Esophagus (tissue), 2 donors: ENCODE results near the gene COA1. TPM values are rescaled to one million over a fixed set of nuclear protein-coding genes. Genes with fewer than 3 reads are reported as not detected.

Source experiments
- H3K27ac ChIP-seq, 2 donors: one replicate each; pipeline ENCODE4 v1.5.1; 2013; ENCODE audit warnings: low read depth in 2 of 2, mild to moderate bottlenecking in 2 of 2, inconsistent platforms in 1 of 2, low read length in 1 of 2, moderate library complexity in 1 of 2
- H3K27me3 ChIP-seq, 2 donors: one replicate each; pipeline ENCODE4 v1.6.1; 2013; ENCODE audit warnings: low read length in 2 of 2, control low read depth in 1 of 2, mild to moderate bottlenecking in 1 of 2; ENCODE audit not compliant: insufficient read depth in 2 of 2, control insufficient read depth in 1 of 2
- H3K36me3 ChIP-seq, 2 donors: one replicate each; pipeline ENCODE4 v1.6.1; 2013; ENCODE audit warnings: low read length in 1 of 2; ENCODE audit not compliant: control insufficient read depth in 2 of 2, insufficient read depth in 2 of 2
- H3K4me1 ChIP-seq, 2 donors: one replicate each; pipeline ENCODE4 v1.6.1; 2013; ENCODE audit warnings: low read length in 1 of 2; ENCODE audit not compliant: control insufficient read depth in 2 of 2, insufficient read depth in 2 of 2
- H3K4me3 ChIP-seq, 2 donors: one replicate each; pipeline ENCODE4 v1.5.1; 2013; ENCODE audit warnings: low read length in 2 of 2, mild to moderate bottlenecking in 2 of 2, low read depth in 1 of 2, moderate library complexity in 1 of 2
- H3K9me3 ChIP-seq, 2 donors: one replicate each; pipeline ENCODE4 v1.6.1; 2013; ENCODE audit warnings: mild to moderate bottlenecking in 2 of 2, low read depth in 1 of 2, low read length in 1 of 2, moderate library complexity in 1 of 2; ENCODE audit not compliant: control insufficient read depth in 2 of 2, insufficient read depth in 1 of 2
- WGBS, 2 donors: extraction: QIAGEN DNeasy Blood & Tissue Kit; methylation state at CpG; one replicate each; pipeline ENCODE4 v1.1.7; 2013; 5-methylcytosine and 5-hydroxymethylcytosine counted together
- polyA plus RNA-seq, 2 donors: library from polyadenylated mRNA; stranded (reverse); fragments of 200-250 nt; gene quantifications; one replicate each; pipeline ENCODE4 v1.2.3, GENCODE V29; 2013
- donor health status: healthy with polysubstance abuse.
- donor health status: Bipolar disorder and iron deficiency.

Gene COA1
- polyA plus RNA-seq, 2 donors, result 24.2 to 32.3 TPM

- WGBS, 2 donors, result 75 to 78% methylated on average over 9 of the region's 9 CpGs
- peak overlapping the region; percentile 11 to 35 for H3K27ac ChIP-seq
Measured at GRCh38 chr7:43768201-43768886, 39.0 kb upstream of the COA1 start.

GRCh38 chr7:43767311-43767710, 38.0 kb upstream of the COA1 start:
- Histone ChIP-seq H3K4me3 (no peak overlapping the region), H3K9me3 (no peaks in the 10 kb centered on the region), H3K27ac (no peak overlapping the region), H3K4me1 (peaks cover 3 to 9% of the 10 kb centered on the region in 2 donors), H3K36me3 (peaks cover 2 to 13% of the 10 kb centered on the region in 2 donors), H3K27me3 (no peaks in the 10 kb centered on the region)
- WGBS, 2 donors, result 88 to 91% methylated on average over 8 of the region's 8 CpGs

More at GRCh38 chr7:43768201-43768886, 39.0 kb upstream of the COA1 start:
- Histone ChIP-seq H3K4me1 (peaks cover 0 to 3% of the 10 kb centered on the region in 2 donors), H3K36me3 (peaks cover 2 to 10% of the 10 kb centered on the region in 2 donors), H3K4me3 (no peak overlapping the region), H3K9me3 (no peaks in the 10 kb centered on the region), H3K27me3 (no peaks in the 10 kb centered on the region)

GRCh38 chr7:43766564-43766963, 37.2 kb upstream of the COA1 start:
- 86% methylated on average over 8 of the region's 8 CpGs for WGBS, 2 donors
- Histone ChIP-seq H3K27ac (no peak overlapping the region), H3K36me3 (peaks cover 0 to 7% of the 10 kb centered on the region in 2 donors), H3K9me3 (no peaks in the 10 kb centered on the region), H3K4me3 (no peak overlapping the region), H3K27me3 (no peaks in the 10 kb centered on the region), H3K4me1 (peaks cover 3 to 12% of the 10 kb centered on the region in 2 donors)

- WGBS, 2 donors, result 46 to 50% methylated on average over 10 of the region's 10 CpGs
- H3K9me3 ChIP-seq, result no peaks in the 10 kb centered on the region
Measured at GRCh38 chr7:43764807-43765491, 35.6 kb upstream of the COA1 start.

GRCh38 chr7:43764039-43764761, 34.9 kb upstream of the COA1 start:
- H3K27ac ChIP-seq, result peak overlapping the region; percentile 79 to 85
- peaks cover 3 to 12% of the 10 kb centered on the region in 2 donors for H3K4me1 ChIP-seq
- no peak overlapping the region for H3K4me3 ChIP-seq
- H3K9me3 ChIP-seq, result no peaks in the 10 kb centered on the region
- WGBS, 2 donors, result 40 to 43% methylated on average over 9 of the region's 9 CpGs
- peaks cover 0 to 3% of the 10 kb centered on the region in 2 donors for H3K36me3 ChIP-seq
- H3K27me3 ChIP-seq, result no peaks in the 10 kb centered on the region

More at GRCh38 chr7:43764807-43765491, 35.6 kb upstream of the COA1 start:
- peak overlapping the region; percentile 79 to 85 for H3K27ac ChIP-seq
- H3K36me3 ChIP-seq, result peaks cover 0 to 3% of the 10 kb centered on the region in 2 donors
- peaks cover 3 to 12% of the 10 kb centered on the region in 2 donors for H3K4me1 ChIP-seq
- no peaks in the 10 kb centered on the region for H3K27me3 ChIP-seq
- H3K4me3 ChIP-seq, result peak overlapping the region in 1 of 2 donors; percentile 3

GRCh38 chr7:43763183-43763582, 33.9 kb upstream of the COA1 start:
- peaks cover 5 to 14% of the 10 kb centered on the region in 2 donors for H3K4me1 ChIP-seq
- no peaks in the 10 kb centered on the region for H3K9me3 ChIP-seq
- H3K4me3 ChIP-seq, result no peak overlapping the region
- WGBS, 2 donors, result 84 to 91% methylated on average over 3 of the region's 3 CpGs
- peak overlapping the region in 1 of 2 donors; percentile 52 for H3K27ac ChIP-seq
- H3K27me3 ChIP-seq, result no peaks in the 10 kb centered on the region
- H3K36me3 ChIP-seq, result peaks cover 0 to 3% of the 10 kb centered on the region in 2 donors

GRCh38 chr7:43761938-43762692, 32.8 kb upstream of the COA1 start:
- 68 to 76% methylated on average over 5 of the region's 5 CpGs for WGBS, 2 donors
- Histone ChIP-seq H3K36me3 (peaks cover 0 to 3% of the 10 kb centered on the region in 2 donors), H3K27me3 (no peaks in the 10 kb centered on the region), H3K9me3 (no peaks in the 10 kb centered on the region), H3K27ac (peak overlapping the region; percentile 9 to 52), H3K4me3 (no peak overlapping the region), H3K4me1 (peaks cover 5 to 19% of the 10 kb centered on the region in 2 donors)

GRCh38 chr7:43761382-43761781, 32.1 kb upstream of the COA1 start:
- no peak overlapping the region for H3K4me3 ChIP-seq
- WGBS, 2 donors, result 97 to 98% methylated on average over 1 of the region's 1 CpG
- H3K9me3 ChIP-seq, result no peaks in the 10 kb centered on the region
- H3K36me3 ChIP-seq, result peaks cover 0 to 3% of the 10 kb centered on the region in 2 donors
- no peaks in the 10 kb centered on the region for H3K27me3 ChIP-seq
- H3K4me1 ChIP-seq, result peaks cover 5 to 16% of the 10 kb centered on the region in 2 donors
- H3K27ac ChIP-seq, result peak overlapping the region in 1 of 2 donors; percentile 47

GRCh38 chr7:43760861-43761260, 31.5 kb upstream of the COA1 start:
- Histone ChIP-seq H3K36me3 (peaks cover 0 to 3% of the 10 kb centered on the region in 2 donors), H3K27ac (no peak overlapping the region), H3K27me3 (no peaks in the 10 kb centered on the region), H3K4me1 (peaks cover 5 to 16% of the 10 kb centered on the region in 2 donors), H3K4me3 (no peak overlapping the region), H3K9me3 (no peaks in the 10 kb centered on the region)
- WGBS, 2 donors, result 94 to 97% methylated on average over 5 of the region's 5 CpGs
